ENCODE measurements around the gene ICE1.

The ICE1 gene

GRCh38 chr5:5456858-5457257 lies 34.4 kb downstream of the ICE1 start:
- H3K23ac ChIP-seq (ENCODE audit: low read depth, low read length, poor library complexity): no peak overlapping the region
- no peaks in the 10 kb centered on the region for H3K79me1 ChIP-seq (ENCODE audit: low read depth, low read length)
- no peak overlapping the region for H3K18ac ChIP-seq (ENCODE audit: low read length)
- no CpG with 5 or more reads among the region's 5 CpGs for WGBS, 2 donors (ENCODE audit: extremely low coverage in 2 of 2, insufficient read length in 2 of 2, insufficient replicate concordance in 1 of 2)
- H3K27ac ChIP-seq (replicated peaks; ENCODE audit: low read length): no peak overlapping the region
- H4K8ac ChIP-seq (ENCODE audit: low read depth, low read length): no peak overlapping the region
- H3K9me3 ChIP-seq (replicated peaks in 1 of 2; ENCODE audit: control insufficient read depth in 2 of 2, insufficient read depth in 1 of 2, low read depth in 1 of 2, low read length in 2 of 2): no peaks in the 10 kb centered on the region
- no peak overlapping the region for H2BK15ac ChIP-seq (ENCODE audit: low read length)
- H2BK12ac ChIP-seq (ENCODE audit: low read length): no peak overlapping the region
- H3K4ac ChIP-seq (ENCODE audit: low read length): no peak overlapping the region
- H3K4me1 ChIP-seq (ENCODE audit: control insufficient read depth in 2 of 2, insufficient read depth in 1 of 2, low read depth in 1 of 2, low read length in 2 of 2): no peaks in the 10 kb centered on the region
- no peak for DNase-seq (ENCODE audit: low spot score)
- no peak overlapping the region for H4K91ac ChIP-seq (ENCODE audit: low read depth, low read length, poor library complexity)
- no peak overlapping the region for H2BK120ac ChIP-seq (ENCODE audit: low read depth, low read length)
- H3K14ac ChIP-seq (ENCODE audit: low read length): no peak overlapping the region
- H3K27me3 ChIP-seq (ENCODE audit: control insufficient read depth in 3 of 3, insufficient read depth in 3 of 3, low read depth in 1 of 3, low read length in 3 of 3): no peaks in the 10 kb centered on the region
- H3K4me3 ChIP-seq (ENCODE audit: low read length in 2 of 2): no peak overlapping the region
- H2BK5ac ChIP-seq (ENCODE audit: low read length): no peak overlapping the region
- H3K4me2 ChIP-seq (ENCODE audit: insufficient read depth, low read length, poor library complexity, severe bottlenecking): no peak overlapping the region
- no peak overlapping the region for H2AFZ ChIP-seq (ENCODE audit: low read length)
- no peak overlapping the region for H3K9ac ChIP-seq (ENCODE audit: low read depth, low read length, poor library complexity)
- H2AK5ac ChIP-seq (ENCODE audit: low read depth, low read length): no peak overlapping the region
- H3K36me3 ChIP-seq (replicated peaks in 1 of 2; ENCODE audit: control insufficient read depth in 2 of 2, insufficient read depth in 2 of 2, low read length in 2 of 2): peaks cover 28 to 97% of the 10 kb centered on the region in 2 donors

GRCh38 chr5:5460311-5460710 lies 37.8 kb downstream of the ICE1 start:
- Histone ChIP-seq H2BK120ac (ENCODE audit: low read depth, low read length) (no peak overlapping the region), H4K8ac (ENCODE audit: low read depth, low read length) (no peak overlapping the region), H2AFZ (ENCODE audit: low read length) (no peak overlapping the region), H3K23ac (ENCODE audit: low read depth, low read length, poor library complexity) (no peak overlapping the region), H2BK5ac (ENCODE audit: low read length) (no peak overlapping the region), H3K9me3 (replicated peaks in 1 of 2; ENCODE audit: control insufficient read depth in 2 of 2, insufficient read depth in 1 of 2, low read depth in 1 of 2, low read length in 2 of 2) (no peaks in the 10 kb centered on the region), H3K4me2 (ENCODE audit: insufficient read depth, low read length, poor library complexity, severe bottlenecking) (no peak overlapping the region), H3K9ac (ENCODE audit: low read depth, low read length, poor library complexity) (no peak overlapping the region), H3K4me3 (ENCODE audit: low read length in 2 of 2) (no peak overlapping the region), H3K14ac (ENCODE audit: low read length) (no peak overlapping the region), H4K91ac (ENCODE audit: low read depth, low read length, poor library complexity) (no peak overlapping the region), H3K27ac (replicated peaks; ENCODE audit: low read length) (no peak overlapping the region), H3K18ac (ENCODE audit: low read length) (no peak overlapping the region), H2AK5ac (ENCODE audit: low read depth, low read length) (no peak overlapping the region), H3K36me3 (replicated peaks in 1 of 2; ENCODE audit: control insufficient read depth in 2 of 2, insufficient read depth in 2 of 2, low read length in 2 of 2) (peaks cover 44 to 98% of the 10 kb centered on the region in 2 donors), H3K4ac (ENCODE audit: low read length) (no peak overlapping the region), H2BK15ac (ENCODE audit: low read length) (no peak overlapping the region), H3K27me3 (ENCODE audit: control insufficient read depth in 3 of 3, insufficient read depth in 3 of 3, low read depth in 1 of 3, low read length in 3 of 3) (no peaks in the 10 kb centered on the region), H2BK12ac (ENCODE audit: low read length) (no peak overlapping the region), H3K4me1 (ENCODE audit: control insufficient read depth in 2 of 2, insufficient read depth in 1 of 2, low read depth in 1 of 2, low read length in 2 of 2) (no peaks in the 10 kb centered on the region), H3K79me1 (ENCODE audit: low read depth, low read length) (no peaks in the 10 kb centered on the region)
- no CpG with 5 or more reads among the region's 4 CpGs for WGBS, 2 donors (ENCODE audit: extremely low coverage in 2 of 2, insufficient read length in 2 of 2, insufficient replicate concordance in 1 of 2)
- no peak for DNase-seq (ENCODE audit: low spot score)

DNA sequence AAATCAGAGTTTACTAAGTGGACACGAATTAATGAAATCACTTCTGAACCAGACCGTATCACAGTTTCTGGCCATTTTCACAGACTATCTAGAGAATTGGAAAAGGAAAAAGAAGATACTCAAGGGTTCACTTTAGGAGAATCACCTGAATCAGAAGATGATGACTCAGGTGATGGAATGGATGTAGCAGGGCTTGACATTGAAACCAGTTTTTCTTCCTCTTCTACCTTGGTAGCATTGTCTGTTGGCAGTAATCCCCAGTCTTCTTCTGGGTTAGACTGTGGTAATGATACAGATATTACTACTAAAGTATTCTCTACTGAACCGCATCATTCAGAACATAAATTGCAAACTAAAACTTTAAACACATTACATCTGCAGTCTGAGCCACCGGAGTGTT lies 38.5 kb downstream of the ICE1 start:
- Histone ChIP-seq H3K4ac (ENCODE audit: low read length) (no peak overlapping the region), H3K4me1 (ENCODE audit: control insufficient read depth in 2 of 2, insufficient read depth in 1 of 2, low read depth in 1 of 2, low read length in 2 of 2) (no peaks in the 10 kb centered on the region), H2BK120ac (ENCODE audit: low read depth, low read length) (no peak overlapping the region), H2BK15ac (ENCODE audit: low read length) (no peak overlapping the region), H3K27me3 (ENCODE audit: control insufficient read depth in 3 of 3, insufficient read depth in 3 of 3, low read depth in 1 of 3, low read length in 3 of 3) (no peaks in the 10 kb centered on the region), H3K14ac (ENCODE audit: low read length) (no peak overlapping the region), H3K4me3 (ENCODE audit: low read length in 2 of 2) (no peak overlapping the region), H4K91ac (ENCODE audit: low read depth, low read length, poor library complexity) (no peak overlapping the region), H2BK12ac (ENCODE audit: low read length) (no peak overlapping the region), H3K36me3 (replicated peaks in 1 of 2; ENCODE audit: control insufficient read depth in 2 of 2, insufficient read depth in 2 of 2, low read length in 2 of 2) (peaks cover 44 to 98% of the 10 kb centered on the region in 2 donors), H2BK5ac (ENCODE audit: low read length) (no peak overlapping the region), H2AFZ (ENCODE audit: low read length) (no peak overlapping the region), H3K4me2 (ENCODE audit: insufficient read depth, low read length, poor library complexity, severe bottlenecking) (no peak overlapping the region), H3K23ac (ENCODE audit: low read depth, low read length, poor library complexity) (no peak overlapping the region), H4K8ac (ENCODE audit: low read depth, low read length) (no peak overlapping the region), H3K27ac (replicated peaks; ENCODE audit: low read length) (no peak overlapping the region), H3K9ac (ENCODE audit: low read depth, low read length, poor library complexity) (no peak overlapping the region), H2AK5ac (ENCODE audit: low read depth, low read length) (no peak overlapping the region), H3K9me3 (replicated peaks in 1 of 2; ENCODE audit: control insufficient read depth in 2 of 2, insufficient read depth in 1 of 2, low read depth in 1 of 2, low read length in 2 of 2) (no peaks in the 10 kb centered on the region), H3K18ac (ENCODE audit: low read length) (no peak overlapping the region), H3K79me1 (ENCODE audit: low read depth, low read length) (no peaks in the 10 kb centered on the region)
- no CpG with 5 or more reads among the region's 4 CpGs for WGBS, 2 donors (ENCODE audit: extremely low coverage in 2 of 2, insufficient read length in 2 of 2, insufficient replicate concordance in 1 of 2)
- no peak for DNase-seq (ENCODE audit: low spot score)

DNA sequence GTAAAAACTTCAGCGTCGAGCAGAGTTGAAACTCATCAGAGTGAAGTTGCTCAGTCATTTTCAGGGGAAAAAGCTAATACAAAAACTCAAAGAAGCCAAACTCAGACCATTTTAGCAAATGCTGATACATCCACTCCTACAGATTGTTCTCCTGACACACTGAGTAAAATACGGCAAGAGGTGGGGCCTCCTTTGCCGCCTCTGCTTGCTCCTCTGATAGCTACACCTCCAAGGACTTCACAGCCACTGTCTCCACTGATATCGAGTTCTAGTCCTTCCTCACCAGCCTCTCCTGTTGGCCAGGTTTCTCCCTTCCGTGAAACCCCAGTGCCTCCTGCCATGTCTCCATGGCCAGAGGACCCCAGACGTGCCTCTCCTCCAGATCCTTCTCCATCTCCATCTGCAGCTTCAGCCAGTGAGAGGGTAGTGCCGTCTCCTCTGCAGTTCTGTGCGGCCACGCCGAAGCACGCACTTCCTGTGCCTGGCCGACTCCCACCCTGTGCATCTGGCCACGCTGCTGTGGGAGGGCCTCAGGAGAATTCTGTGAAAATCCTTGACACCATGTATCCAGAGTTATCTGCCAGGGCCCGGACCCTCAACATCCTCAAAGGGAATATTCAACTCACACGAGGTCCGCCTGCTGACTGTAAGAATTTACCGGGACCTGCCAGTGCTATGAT lies 41.7 kb downstream of the ICE1 start:
- H3K27ac ChIP-seq (replicated peaks; ENCODE audit: low read length): no peak overlapping the region
- DNase-seq (ENCODE audit: low spot score): no peak

More for the DNA sequence above, 41.7 kb downstream of the ICE1 start:
- no peak overlapping the region for H3K9ac ChIP-seq (ENCODE audit: low read depth, low read length, poor library complexity)
- H3K4me2 ChIP-seq (ENCODE audit: insufficient read depth, low read length, poor library complexity, severe bottlenecking): no peak overlapping the region
- no peak overlapping the region for H2BK5ac ChIP-seq (ENCODE audit: low read length)
- H3K4ac ChIP-seq (ENCODE audit: low read length): no peak overlapping the region
- peak overlapping the region in 1 of 2 donors; percentile 60 for H3K4me3 ChIP-seq (ENCODE audit: low read length in 2 of 2)
- H3K36me3 ChIP-seq (replicated peaks in 1 of 2; ENCODE audit: control insufficient read depth in 2 of 2, insufficient read depth in 2 of 2, low read length in 2 of 2): peaks cover 34 to 100% of the 10 kb centered on the region in 2 donors
- no CpG with 5 or more reads among the region's 18 CpGs for WGBS, 2 donors (ENCODE audit: extremely low coverage in 2 of 2, insufficient read length in 2 of 2, insufficient replicate concordance in 1 of 2)
- no peaks in the 10 kb centered on the region for H3K9me3 ChIP-seq (replicated peaks in 1 of 2; ENCODE audit: control insufficient read depth in 2 of 2, insufficient read depth in 1 of 2, low read depth in 1 of 2, low read length in 2 of 2)
- no peak overlapping the region for H3K14ac ChIP-seq (ENCODE audit: low read length)
- no peaks in the 10 kb centered on the region for H3K79me1 ChIP-seq (ENCODE audit: low read depth, low read length)
- H2AFZ ChIP-seq (ENCODE audit: low read length): no peak overlapping the region
- H4K91ac ChIP-seq (ENCODE audit: low read depth, low read length, poor library complexity): no peak overlapping the region
- no peak overlapping the region for H2BK15ac ChIP-seq (ENCODE audit: low read length)
- no peak overlapping the region for H2BK12ac ChIP-seq (ENCODE audit: low read length)
- no peaks in the 10 kb centered on the region for H3K4me1 ChIP-seq (ENCODE audit: control insufficient read depth in 2 of 2, insufficient read depth in 1 of 2, low read depth in 1 of 2, low read length in 2 of 2)
- H2BK120ac ChIP-seq (ENCODE audit: low read depth, low read length): no peak overlapping the region
- no peaks in the 10 kb centered on the region for H3K27me3 ChIP-seq (ENCODE audit: control insufficient read depth in 3 of 3, insufficient read depth in 3 of 3, low read depth in 1 of 3, low read length in 3 of 3)
- no peak overlapping the region for H3K18ac ChIP-seq (ENCODE audit: low read length)
- no peak overlapping the region for H2AK5ac ChIP-seq (ENCODE audit: low read depth, low read length)
- peak overlapping the region; percentile 16 for H3K23ac ChIP-seq (ENCODE audit: low read depth, low read length, poor library complexity)
- no peak overlapping the region for H4K8ac ChIP-seq (ENCODE audit: low read depth, low read length)

Data from neuronal stem cell (in vitro differentiated cells).